Bronchial epithelial cell (primary cell): ENCODE results near the gene TRIM5. TPM values are rescaled to one million over a fixed set of nuclear protein-coding genes. Genes with fewer than 3 reads are reported as not detected.
"Not testable (repeated sequence)": the region's sequence is repeated elsewhere in the genome, so short reads cannot be mapped to it uniquely, and the experiment has no call there.

ENCODE experiments used
- DNase-seq: peaks from one replicate; pipeline ENCODE4 v3.0.0-alpha.2; 2010; ENCODE audit warnings: low read depth
- FAIRE-seq: peaks from 2 replicates; lab custom pipeline; 2011; peaks lifted over from hg19 to GRCh38; lab: Jason Lieb, UNC
- H3K27me3 ChIP-seq: 2 replicates; pipeline ENCODE4 v1.5.1; 2011; ENCODE audit warnings: low read length; ENCODE audit not compliant: control insufficient read depth, insufficient read depth
- H3K36me3 ChIP-seq: 2 replicates; pipeline ENCODE4 v1.5.1; 2011; ENCODE audit warnings: low read length; ENCODE audit not compliant: control insufficient read depth, insufficient read depth
- H3K4me3 ChIP-seq: 2 replicates; pipeline ENCODE4 v1.5.1; 2011; ENCODE audit warnings: mild to moderate bottlenecking, low read depth, low read length, control low read depth
- CTCF ChIP-seq: IDR thresholded peaks from 2 replicates; pipeline ENCODE4 v1.5.1; 2011; ENCODE audit warnings: mild to moderate bottlenecking, moderate library complexity, low read length, control low read depth, inconsistent platforms; ENCODE audit not compliant: insufficient read depth, severe bottlenecking
- total RNA-seq: library from RNA; depleted of rRNA; stranded (reverse); fragments of >200 nt; gene quantifications from 2 replicates; pipeline ENCODE4 v1.2.1, GENCODE V29; 2014

The TRIM5 gene
- total RNA-seq, 1 donor from 2014 or later = 32.9 TPM

GRCh38 chr11:5690736-5691135 lies 5.9 kb upstream of the TRIM5 start:
- Histone ChIP-seq H3K4me3 (peak overlapping the region; percentile 42), H3K36me3 (no peaks in the 10 kb centered on the region), H3K27me3 (no peaks in the 10 kb centered on the region)
- no peak for FAIRE-seq
- peak; percentile 9 for DNase-seq
- no peak for TF ChIP-seq CTCF

- DNase-seq = peak; percentile 43
These were observed 5.3 kb upstream of the TRIM5 start for GRCh38 chr11:5690216-5690615.

GRCh38 chr11:5689551-5689983 lies 4.7 kb upstream of the TRIM5 start, which contains the start of gene TRIM22:
Gene TRIM22 (plus strand): TSS chr11:5689790. CDS start chr11:5696233, 6,443 bp downstream.
- no peak for FAIRE-seq
- H3K27me3 ChIP-seq = no peaks in the 10 kb centered on the region
- no peaks in the 10 kb centered on the region for H3K36me3 ChIP-seq
- DNase-seq = peak; percentile 50
- peak within 1 kb of the TSS; percentile 42 for H3K4me3 ChIP-seq
- no peak for TF ChIP-seq CTCF

More at GRCh38 chr11:5690216-5690615, 5.3 kb upstream of the TRIM5 start:
- Histone ChIP-seq H3K27me3 (no peaks in the 10 kb centered on the region), H3K4me3 (peak overlapping the region; percentile 42), H3K36me3 (no peaks in the 10 kb centered on the region)
- no peak for TF ChIP-seq CTCF
- no peak for FAIRE-seq

GRCh38 chr11:5688482-5688881 lies 3.6 kb upstream of the TRIM5 start:
- Histone ChIP-seq H3K36me3 (no peaks in the 10 kb centered on the region), H3K4me3 (no peak overlapping the region), H3K27me3 (no peaks in the 10 kb centered on the region)
- DNase-seq = no peak
- no peak for FAIRE-seq
- TF ChIP-seq CTCF = no peak

GRCh38 chr11:5686426-5686825 lies 1.6 kb upstream of the TRIM5 start:
- TF ChIP-seq CTCF = no peak

GRCh38 chr11:5684036-5684645 lies 733 bp downstream of the TRIM5 start:
- H3K27me3 ChIP-seq = no peaks in the 10 kb centered on the region
- no peaks in the 10 kb centered on the region for H3K36me3 ChIP-seq
- peak overlapping the region; percentile 35 for H3K4me3 ChIP-seq
- TF ChIP-seq CTCF = no peak
- no peak for FAIRE-seq
- no peak for DNase-seq

More at GRCh38 chr11:5686426-5686825, 1.6 kb upstream of the TRIM5 start:
- H3K4me3 ChIP-seq = no peak overlapping the region
- FAIRE-seq = no peak
- no peaks in the 10 kb centered on the region for H3K27me3 ChIP-seq
- H3K36me3 ChIP-seq = no peaks in the 10 kb centered on the region
- no peak for DNase-seq

GRCh38 chr11:5683620-5684019 lies 1.3 kb downstream of the TRIM5 start:
- FAIRE-seq, DNase-seq, H3K27me3 ChIP-seq, H3K36me3 ChIP-seq, H3K4me3 ChIP-seq: not testable (repeated sequence)

- not testable (repeated sequence) for FAIRE-seq, DNase-seq
These were observed 1.9 kb downstream of the TRIM5 start for GRCh38 chr11:5682890-5683441.

More at GRCh38 chr11:5682890-5683441, 1.9 kb downstream of the TRIM5 start:
- not testable (repeated sequence) for H3K36me3 ChIP-seq, H3K27me3 ChIP-seq, H3K4me3 ChIP-seq
